Measurements from ENCODE around the gene LEMD3.

LEMD3 gene

GRCh38 chr12:65169320-65170208 lies at the start of gene LEMD3:
Gene LEMD3 (plus strand): TSS chr12:65169583. CDS start chr12:65169597, 14 bp downstream.
- DNase-seq (ENCODE audit: low read depth, low spot score): peak; percentile 88

GRCh38 chr12:65121049-65121955 lies 48.1 kb upstream of the LEMD3 start, which contains the start of gene WIF1:
Gene WIF1 (minus strand): TSS chr12:65121305. CDS start chr12:65121191, 114 bp downstream.
- no peak for DNase-seq (ENCODE audit: low read depth, low spot score)

- DNase-seq (ENCODE audit: low read depth, low spot score): no peak
These were observed 47.4 kb upstream of the LEMD3 start for GRCh38 chr12:65121956-65122469.

- no peak for DNase-seq (ENCODE audit: low read depth, low spot score)
These were observed 46.7 kb upstream of the LEMD3 start for GRCh38 chr12:65122703-65123102.

- DNase-seq (ENCODE audit: low read depth, low spot score): no peak
These were observed 45.8 kb upstream of the LEMD3 start for GRCh38 chr12:65123435-65124063.

GRCh38 chr12:65125247-65125646 lies 44.1 kb upstream of the LEMD3 start:
- DNase-seq (ENCODE audit: low read depth, low spot score): no peak

- no peak for DNase-seq (ENCODE audit: low read depth, low spot score)
These were observed 43.4 kb upstream of the LEMD3 start for GRCh38 chr12:65125975-65126374.

GRCh38 chr12:65126482-65126881 lies 42.9 kb upstream of the LEMD3 start:
- DNase-seq (ENCODE audit: low read depth, low spot score): no peak

- no peak for DNase-seq (ENCODE audit: low read depth, low spot score)
These were observed 35.5 kb upstream of the LEMD3 start for GRCh38 chr12:65133879-65134278.

GRCh38 chr12:65139389-65139788 lies 30.0 kb upstream of the LEMD3 start:
- DNase-seq (ENCODE audit: low read depth, low spot score): no peak

GRCh38 chr12:65140738-65141137 lies 28.6 kb upstream of the LEMD3 start:
- no peak for DNase-seq (ENCODE audit: low read depth, low spot score)

- no peak for DNase-seq (ENCODE audit: low read depth, low spot score)
These were observed 22.0 kb upstream of the LEMD3 start for GRCh38 chr12:65147312-65147905.

- no peak for DNase-seq (ENCODE audit: low read depth, low spot score)
These were observed 17.4 kb upstream of the LEMD3 start for GRCh38 chr12:65152012-65152411.

GRCh38 chr12:65152596-65152995 lies 16.8 kb upstream of the LEMD3 start:
- DNase-seq (ENCODE audit: low read depth, low spot score): no peak

- DNase-seq (ENCODE audit: low read depth, low spot score): no peak
These were observed 13.6 kb upstream of the LEMD3 start for GRCh38 chr12:65155784-65156183.

GRCh38 chr12:65156366-65156841 lies 13.0 kb upstream of the LEMD3 start:
- DNase-seq (ENCODE audit: low read depth, low spot score): no peak

GRCh38 chr12:65157091-65157490 lies 12.3 kb upstream of the LEMD3 start:
- no peak for DNase-seq (ENCODE audit: low read depth, low spot score)

- DNase-seq (ENCODE audit: low read depth, low spot score): no peak
These were observed 6.8 kb upstream of the LEMD3 start for GRCh38 chr12:65162609-65163008.

GRCh38 chr12:65164244-65164643 lies 5.1 kb upstream of the LEMD3 start:
- no peak for DNase-seq (ENCODE audit: low read depth, low spot score)

- no peak for DNase-seq (ENCODE audit: low read depth, low spot score)
These were observed 4.6 kb upstream of the LEMD3 start for GRCh38 chr12:65164774-65165173.

GRCh38 chr12:65168681-65169319 lies 583 bp upstream of the LEMD3 start:
- DNase-seq (ENCODE audit: low read depth, low spot score): no peak

Measured in activated CD4-positive, CD25-positive, alpha-beta regulatory T cell treated with anti-CD3 and anti-CD28 coated beads, Interleukin-2, amount 50 U/mL, for 16 hours (primary cell).